ENCODE results near the gene GBP2. TPM values are rescaled to one million over a fixed set of nuclear protein-coding genes. Genes with fewer than 3 reads are reported as not detected.
"Not testable (repeated sequence)": the region's sequence is repeated elsewhere in the genome, so short reads cannot be mapped to it uniquely, and the experiment has no call there.

Gene GBP2
- polyA plus RNA-seq, 2 donors: 43.8 to 88.1 TPM

DNA sequence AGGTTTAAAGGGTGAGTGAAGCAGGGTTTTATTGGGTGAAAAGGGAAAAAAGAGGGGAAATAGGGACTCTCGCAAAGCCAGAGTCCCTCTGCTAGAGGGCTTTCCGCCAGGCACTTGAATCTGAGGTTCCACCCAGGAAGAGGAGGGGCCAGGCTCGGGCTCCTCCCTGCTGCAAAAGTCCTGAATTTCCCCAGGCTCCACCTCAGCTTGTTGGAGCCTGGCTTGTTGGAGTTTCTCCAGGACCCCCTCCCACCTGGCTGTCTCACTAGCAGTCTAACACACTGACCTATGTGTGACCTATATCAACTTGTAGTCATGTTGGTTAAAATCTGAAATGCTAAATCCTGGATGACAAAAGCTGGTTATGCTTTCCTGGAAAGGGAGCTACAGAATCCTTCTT lies 25.5 kb downstream of the GBP2 start:
- H3K36me3 ChIP-seq (ENCODE audit: control insufficient read depth in 2 of 2, insufficient read depth in 2 of 2, low read length in 1 of 2): no peaks in the 10 kb centered on the region
- no peaks in the 10 kb centered on the region for H3K4me1 ChIP-seq (ENCODE audit: control insufficient read depth in 2 of 2, insufficient read depth in 2 of 2, low read length in 1 of 2)
- H3K27ac ChIP-seq (ENCODE audit: low read depth in 2 of 2, low read length in 1 of 2): no peak overlapping the region
- H3K9me3 ChIP-seq (ENCODE audit: control insufficient read depth in 2 of 2, insufficient read depth in 1 of 2, low read depth in 1 of 2, low read length in 1 of 2): no peaks in the 10 kb centered on the region
- 92 to 93% methylated on average over 3 of the region's 3 CpGs for WGBS, 2 donors
- H3K4me3 ChIP-seq (ENCODE audit: low read depth in 1 of 2, low read length in 2 of 2): no peak overlapping the region
- H3K27me3 ChIP-seq (ENCODE audit: control insufficient read depth in 1 of 2, insufficient read depth in 2 of 2, low read length in 2 of 2): no peaks in the 10 kb centered on the region

DNA sequence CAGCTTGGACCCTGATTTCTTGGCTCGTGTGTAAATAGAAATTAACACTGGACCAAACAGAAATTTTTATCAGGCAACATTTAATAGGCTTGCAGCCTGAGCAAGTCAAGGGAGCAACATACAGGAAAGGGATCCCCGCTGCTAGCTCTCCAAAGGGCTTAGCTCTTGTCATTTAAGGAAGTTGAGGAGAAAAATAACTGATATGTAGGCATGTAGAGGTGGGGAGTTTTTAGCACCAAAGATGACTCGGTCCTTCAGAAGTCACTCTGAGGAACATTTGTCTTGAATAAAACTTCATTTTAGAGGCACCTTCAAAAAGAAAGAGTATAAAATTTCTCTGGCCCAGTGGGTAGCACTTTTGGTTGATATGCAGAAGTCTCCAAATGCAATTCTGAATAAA lies 27.1 kb downstream of the GBP2 start:
- WGBS, 2 donors: 77 to 82% methylated on average over 3 of the region's 3 CpGs
- Histone ChIP-seq H3K4me3 (ENCODE audit: low read depth in 1 of 2, low read length in 2 of 2) (no peak overlapping the region), H3K4me1 (ENCODE audit: control insufficient read depth in 2 of 2, insufficient read depth in 2 of 2, low read length in 1 of 2) (no peaks in the 10 kb centered on the region), H3K27me3 (ENCODE audit: control insufficient read depth in 1 of 2, insufficient read depth in 2 of 2, low read length in 2 of 2) (no peaks in the 10 kb centered on the region), H3K27ac (ENCODE audit: low read depth in 2 of 2, low read length in 1 of 2) (no peak overlapping the region), H3K36me3 (ENCODE audit: control insufficient read depth in 2 of 2, insufficient read depth in 2 of 2, low read length in 1 of 2) (no peaks in the 10 kb centered on the region), H3K9me3 (ENCODE audit: control insufficient read depth in 2 of 2, insufficient read depth in 1 of 2, low read depth in 1 of 2, low read length in 1 of 2) (no peaks in the 10 kb centered on the region)

DNA sequence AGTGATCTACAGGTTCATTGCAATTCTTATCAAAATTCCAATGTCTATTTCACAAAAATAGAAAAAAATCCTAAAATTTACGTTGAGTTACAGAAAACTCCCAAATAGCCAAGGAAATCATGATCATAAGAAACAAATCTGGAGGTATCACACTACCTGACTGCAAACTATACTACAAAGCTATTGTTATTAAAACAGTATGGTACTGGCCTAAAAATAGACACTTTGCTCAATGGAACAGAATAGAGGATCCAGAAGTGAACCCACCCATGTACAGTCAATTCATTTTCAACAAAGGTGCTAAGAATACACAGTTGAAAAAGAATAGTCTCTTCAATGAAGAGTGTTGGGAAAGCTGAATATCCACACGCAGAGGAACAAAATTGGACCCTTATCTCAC lies 30.2 kb downstream of the GBP2 start:
- no peak overlapping the region for H3K27ac ChIP-seq (ENCODE audit: low read depth in 2 of 2, low read length in 1 of 2)
- WGBS, 2 donors: 84 to 89% methylated on average over 2 of the region's 2 CpGs
- no peak overlapping the region for H3K4me3 ChIP-seq (ENCODE audit: low read depth in 1 of 2, low read length in 2 of 2)
- H3K27me3 ChIP-seq (ENCODE audit: control insufficient read depth in 1 of 2, insufficient read depth in 2 of 2, low read length in 2 of 2): no peaks in the 10 kb centered on the region
- H3K4me1 ChIP-seq (ENCODE audit: control insufficient read depth in 2 of 2, insufficient read depth in 2 of 2, low read length in 1 of 2): no peaks in the 10 kb centered on the region
- no peaks in the 10 kb centered on the region for H3K9me3 ChIP-seq (ENCODE audit: control insufficient read depth in 2 of 2, insufficient read depth in 1 of 2, low read depth in 1 of 2, low read length in 1 of 2)
- H3K36me3 ChIP-seq (ENCODE audit: control insufficient read depth in 2 of 2, insufficient read depth in 2 of 2, low read length in 1 of 2): no peaks in the 10 kb centered on the region

DNA sequence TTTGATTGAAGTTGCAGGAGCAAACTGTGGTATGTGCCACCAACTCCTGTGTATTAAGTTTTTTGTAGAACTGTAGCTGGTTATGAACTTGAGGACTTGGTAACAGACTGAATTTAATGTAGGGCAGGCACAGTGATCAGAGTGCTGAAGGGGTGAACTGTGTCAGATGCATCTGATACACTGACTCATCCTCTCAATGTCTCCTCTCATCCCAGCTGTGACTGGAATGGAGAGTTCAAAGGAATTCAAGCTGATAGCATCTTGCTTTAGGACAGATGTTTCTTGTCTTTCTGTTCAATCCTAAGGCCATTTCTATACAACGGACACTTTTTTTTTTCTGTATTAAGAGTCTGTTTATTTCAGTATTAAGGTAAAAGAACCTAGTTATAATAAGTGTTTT lies 36.0 kb downstream of the GBP2 start:
- Histone ChIP-seq H3K36me3 (ENCODE audit: control insufficient read depth in 2 of 2, insufficient read depth in 2 of 2, low read length in 1 of 2) (no peaks in the 10 kb centered on the region), H3K4me1 (ENCODE audit: control insufficient read depth in 2 of 2, insufficient read depth in 2 of 2, low read length in 1 of 2) (no peaks in the 10 kb centered on the region), H3K27ac (ENCODE audit: low read depth in 2 of 2, low read length in 1 of 2) (no peak overlapping the region), H3K4me3 (ENCODE audit: low read depth in 1 of 2, low read length in 2 of 2) (no peak overlapping the region), H3K9me3 (ENCODE audit: control insufficient read depth in 2 of 2, insufficient read depth in 1 of 2, low read depth in 1 of 2, low read length in 1 of 2) (no peaks in the 10 kb centered on the region), H3K27me3 (ENCODE audit: control insufficient read depth in 1 of 2, insufficient read depth in 2 of 2, low read length in 2 of 2) (no peaks in the 10 kb centered on the region)
- WGBS, 2 donors: 69 to 72% methylated on average over 1 of the region's 1 CpG

DNA sequence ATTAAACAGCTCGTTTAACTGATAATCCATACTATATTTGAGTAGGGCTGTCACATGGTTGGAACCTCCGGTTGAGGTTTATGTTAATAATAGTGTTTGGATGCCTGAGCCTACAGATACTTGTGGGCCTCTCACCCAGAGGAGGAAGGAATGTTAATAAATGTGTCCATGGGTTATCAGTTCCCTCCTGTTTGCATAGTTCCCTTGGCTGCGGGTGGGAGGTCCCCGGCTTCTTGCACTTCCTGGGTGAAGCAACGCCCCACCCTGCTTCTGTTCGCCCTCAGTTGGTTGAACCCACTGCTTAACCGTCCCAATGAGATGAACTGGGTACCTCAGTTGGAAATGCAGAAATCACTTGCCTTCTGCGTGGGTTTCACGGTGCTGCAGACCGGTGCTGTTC lies 37.3 kb downstream of the GBP2 start:
- Histone ChIP-seq H3K36me3 (ENCODE audit: control insufficient read depth in 2 of 2, insufficient read depth in 2 of 2, low read length in 1 of 2) (no peaks in the 10 kb centered on the region), H3K27ac (ENCODE audit: low read depth in 2 of 2, low read length in 1 of 2) (no peak overlapping the region), H3K9me3 (ENCODE audit: control insufficient read depth in 2 of 2, insufficient read depth in 1 of 2, low read depth in 1 of 2, low read length in 1 of 2) (no peaks in the 10 kb centered on the region), H3K27me3 (ENCODE audit: control insufficient read depth in 1 of 2, insufficient read depth in 2 of 2, low read length in 2 of 2) (no peaks in the 10 kb centered on the region), H3K4me1 (ENCODE audit: control insufficient read depth in 2 of 2, insufficient read depth in 2 of 2, low read length in 1 of 2) (no peaks in the 10 kb centered on the region), H3K4me3 (ENCODE audit: low read depth in 1 of 2, low read length in 2 of 2) (no peak overlapping the region)
- WGBS, 2 donors: 69 to 73% methylated on average over 10 of the region's 10 CpGs

DNA sequence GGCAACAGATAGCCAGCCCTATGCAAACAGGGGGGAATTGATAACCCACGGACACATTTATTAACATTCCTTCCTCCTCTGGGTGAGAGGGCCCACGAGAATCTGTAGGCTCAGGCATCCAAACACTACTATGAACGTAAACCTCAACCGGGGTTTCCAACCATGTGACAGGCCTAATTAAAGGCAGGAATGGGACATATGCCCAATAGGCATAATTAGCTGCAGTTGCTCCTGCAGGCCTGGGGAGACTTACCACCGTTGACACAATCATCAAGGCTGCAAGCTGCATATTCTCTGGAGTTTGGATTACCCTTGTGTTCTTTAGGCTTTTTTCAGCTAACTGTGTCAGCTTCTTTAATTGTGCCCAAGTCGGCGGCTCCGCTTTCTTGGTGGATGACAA lies 38.7 kb downstream of the GBP2 start:
- Histone ChIP-seq H3K9me3 (ENCODE audit: control insufficient read depth in 2 of 2, insufficient read depth in 1 of 2, low read depth in 1 of 2, low read length in 1 of 2) (no peaks in the 10 kb centered on the region), H3K27ac (ENCODE audit: low read depth in 2 of 2, low read length in 1 of 2) (no peak overlapping the region), H3K4me1 (ENCODE audit: control insufficient read depth in 2 of 2, insufficient read depth in 2 of 2, low read length in 1 of 2) (no peaks in the 10 kb centered on the region), H3K36me3 (ENCODE audit: control insufficient read depth in 2 of 2, insufficient read depth in 2 of 2, low read length in 1 of 2) (no peaks in the 10 kb centered on the region), H3K4me3 (ENCODE audit: low read depth in 1 of 2, low read length in 2 of 2) (no peak overlapping the region), H3K27me3 (ENCODE audit: control insufficient read depth in 1 of 2, insufficient read depth in 2 of 2, low read length in 2 of 2) (no peaks in the 10 kb centered on the region)
- 76 to 80% methylated on average over 8 of the region's 8 CpGs for WGBS, 2 donors

DNA sequence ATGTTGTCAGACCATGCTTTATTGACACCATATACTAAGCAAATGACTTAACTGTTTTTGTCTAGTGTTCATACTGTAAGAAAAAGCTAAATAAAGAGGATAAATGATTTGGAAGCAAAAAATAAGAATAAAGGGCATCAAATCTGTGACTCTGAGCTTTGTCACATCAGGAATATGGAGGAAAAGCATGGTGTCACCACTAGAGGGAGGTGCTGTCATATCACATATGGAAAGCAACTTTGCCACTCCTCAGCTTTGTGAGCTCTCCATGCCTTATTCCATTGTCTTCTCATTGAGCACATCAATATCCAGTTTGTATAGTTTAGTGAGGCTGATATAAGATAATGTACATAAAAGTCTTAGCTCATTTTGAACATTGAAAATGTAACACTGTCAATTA lies 40.1 kb downstream of the GBP2 start:
- no peaks in the 10 kb centered on the region for H3K9me3 ChIP-seq (ENCODE audit: control insufficient read depth in 2 of 2, insufficient read depth in 1 of 2, low read depth in 1 of 2, low read length in 1 of 2)
- H3K4me3 ChIP-seq (ENCODE audit: low read depth in 1 of 2, low read length in 2 of 2): no peak overlapping the region
- H3K36me3 ChIP-seq (ENCODE audit: control insufficient read depth in 2 of 2, insufficient read depth in 2 of 2, low read length in 1 of 2): no peaks in the 10 kb centered on the region
- H3K27ac ChIP-seq (ENCODE audit: low read depth in 2 of 2, low read length in 1 of 2): no peak overlapping the region
- peaks cover 0 to 3% of the 10 kb centered on the region in 2 donors for H3K27me3 ChIP-seq (ENCODE audit: control insufficient read depth in 1 of 2, insufficient read depth in 2 of 2, low read length in 2 of 2)
- no peaks in the 10 kb centered on the region for H3K4me1 ChIP-seq (ENCODE audit: control insufficient read depth in 2 of 2, insufficient read depth in 2 of 2, low read length in 1 of 2)

DNA sequence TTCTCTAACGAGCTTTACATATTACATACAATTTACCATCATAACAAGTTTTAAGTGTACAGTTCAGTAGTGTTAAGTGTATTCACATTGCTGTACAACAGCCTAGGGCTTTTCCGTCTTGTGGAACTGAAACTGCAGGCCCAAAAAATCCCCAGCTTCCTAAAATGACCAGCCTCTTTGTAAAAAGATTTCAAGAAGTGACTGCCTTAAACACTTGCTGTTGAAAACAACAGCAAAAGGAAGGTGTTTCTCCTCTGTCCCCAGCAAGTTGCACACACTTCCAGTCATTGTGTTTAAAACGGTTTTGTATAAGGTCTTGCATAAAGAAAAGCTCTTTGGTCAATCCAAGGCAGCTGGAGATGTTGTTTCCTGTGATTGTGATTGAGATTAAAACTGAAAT lies 44.9 kb downstream of the GBP2 start:
- H3K36me3 ChIP-seq (ENCODE audit: control insufficient read depth in 2 of 2, insufficient read depth in 2 of 2, low read length in 1 of 2): no peaks in the 10 kb centered on the region

DNA sequence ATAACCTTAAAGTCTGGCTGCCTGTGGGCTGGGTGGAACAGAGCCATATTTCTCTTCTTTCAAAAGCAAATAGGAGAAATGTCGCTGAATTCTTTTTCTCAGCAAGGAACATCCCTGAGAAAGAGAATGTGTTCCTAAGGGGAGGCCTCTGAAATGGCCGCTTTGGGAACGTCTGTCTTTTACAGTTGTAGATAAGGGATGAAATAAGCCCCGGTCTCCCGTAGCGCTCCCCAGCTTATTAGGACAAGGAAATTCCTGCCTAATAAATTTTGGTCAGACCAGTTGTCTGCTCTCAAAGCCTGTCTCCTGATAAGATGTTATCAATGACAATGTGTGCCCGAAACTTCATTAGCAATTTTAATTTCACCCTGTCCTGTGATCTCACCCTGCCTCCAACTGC lies 45.8 kb downstream of the GBP2 start:
- not testable (repeated sequence) for H3K4me1 ChIP-seq (ENCODE audit: control insufficient read depth in 2 of 2, insufficient read depth in 2 of 2, low read length in 1 of 2); H3K36me3 ChIP-seq (ENCODE audit: control insufficient read depth in 2 of 2, insufficient read depth in 2 of 2, low read length in 1 of 2); H3K9me3 ChIP-seq (ENCODE audit: control insufficient read depth in 2 of 2, insufficient read depth in 1 of 2, low read depth in 1 of 2, low read length in 1 of 2); H3K27me3 ChIP-seq (ENCODE audit: control insufficient read depth in 1 of 2, insufficient read depth in 2 of 2, low read length in 2 of 2); H3K27ac ChIP-seq (ENCODE audit: low read depth in 2 of 2, low read length in 1 of 2); H3K4me3 ChIP-seq (ENCODE audit: low read depth in 1 of 2, low read length in 2 of 2)
- WGBS, 2 donors: 93 to 94% methylated on average over 7 of the region's 7 CpGs

More for the DNA sequence above, 44.9 kb downstream of the GBP2 start:
- Histone ChIP-seq H3K4me3 (ENCODE audit: low read depth in 1 of 2, low read length in 2 of 2) (no peak overlapping the region), H3K4me1 (ENCODE audit: control insufficient read depth in 2 of 2, insufficient read depth in 2 of 2, low read length in 1 of 2) (no peaks in the 10 kb centered on the region), H3K27ac (ENCODE audit: low read depth in 2 of 2, low read length in 1 of 2) (no peak overlapping the region), H3K9me3 (ENCODE audit: control insufficient read depth in 2 of 2, insufficient read depth in 1 of 2, low read depth in 1 of 2, low read length in 1 of 2) (peaks cover 0 to 2% of the 10 kb centered on the region in 2 donors), H3K27me3 (ENCODE audit: control insufficient read depth in 1 of 2, insufficient read depth in 2 of 2, low read length in 2 of 2) (peaks cover 0 to 3% of the 10 kb centered on the region in 2 donors)
- 51 to 67% methylated on average over 3 of the region's 3 CpGs for WGBS, 2 donors

DNA sequence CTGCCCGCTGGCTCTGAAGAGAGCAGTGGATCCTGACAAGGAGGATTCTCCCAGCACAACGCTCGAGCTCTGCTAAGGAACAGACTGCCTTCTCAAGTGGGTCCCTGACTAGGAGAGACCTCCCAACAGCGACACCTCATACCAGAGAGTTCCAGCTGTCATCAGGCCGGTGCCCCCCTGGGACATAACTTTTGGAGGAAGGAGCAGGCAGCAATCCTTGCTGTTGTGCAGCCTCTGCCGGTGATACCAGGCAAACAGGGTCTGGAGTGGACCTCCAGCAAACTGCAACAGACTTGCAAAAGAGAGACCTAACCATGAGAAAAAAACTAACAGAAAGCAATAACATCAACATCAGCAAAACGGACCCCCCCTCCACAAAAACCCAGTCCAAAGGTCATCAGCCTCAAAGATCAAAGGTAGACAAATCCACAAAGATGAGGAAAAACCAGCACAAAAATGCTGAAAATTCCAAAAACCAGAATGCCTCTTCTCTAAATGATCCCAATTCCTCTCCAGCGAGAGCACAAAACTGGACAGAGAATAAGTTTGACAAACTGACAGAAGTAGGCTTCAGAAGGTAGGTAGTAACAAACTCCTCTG lies 53.3 kb downstream of the GBP2 start:
- WGBS, 2 donors: 78% methylated on average over 8 of the region's 8 CpGs
- H3K27me3 ChIP-seq (ENCODE audit: control insufficient read depth in 1 of 2, insufficient read depth in 2 of 2, low read length in 2 of 2): not testable (repeated sequence)

More for the DNA sequence above, 53.3 kb downstream of the GBP2 start:
- not testable (repeated sequence) for H3K4me1 ChIP-seq (ENCODE audit: control insufficient read depth in 2 of 2, insufficient read depth in 2 of 2, low read length in 1 of 2); H3K27ac ChIP-seq (ENCODE audit: low read depth in 2 of 2, low read length in 1 of 2); H3K9me3 ChIP-seq (ENCODE audit: control insufficient read depth in 2 of 2, insufficient read depth in 1 of 2, low read depth in 1 of 2, low read length in 1 of 2); H3K4me3 ChIP-seq (ENCODE audit: low read depth in 1 of 2, low read length in 2 of 2); H3K36me3 ChIP-seq (ENCODE audit: control insufficient read depth in 2 of 2, insufficient read depth in 2 of 2, low read length in 1 of 2)

All from esophagus (tissue), 2 donors.